ENCODE measurements around the gene NPC2.

NPC2 gene

DNA sequence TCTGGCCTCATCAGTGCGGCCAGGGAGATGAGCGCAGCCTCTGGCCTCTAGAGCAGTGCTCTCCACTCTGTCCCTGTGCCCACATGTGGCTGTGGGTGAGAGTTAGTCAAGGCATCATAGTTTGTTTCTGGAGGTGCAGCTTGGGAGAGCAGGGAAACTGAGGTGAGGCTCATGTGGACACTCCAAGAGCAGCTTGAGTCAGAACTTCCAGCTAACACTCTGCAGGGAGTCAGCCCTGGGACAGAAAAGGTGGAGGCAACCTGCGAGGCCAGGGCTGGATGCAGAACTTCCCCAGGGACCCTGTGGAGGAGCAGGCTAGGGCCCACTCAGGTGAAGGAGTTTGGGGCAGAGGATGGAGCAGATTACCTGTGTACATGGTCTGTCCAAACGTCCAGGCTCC, 11.3 kb upstream of the NPC2 start:
- Histone ChIP-seq H3K27ac (no peak overlapping the region), H3K36me3 (replicated peaks) (peaks cover 32% of the 10 kb centered on the region), H3K27me3 (replicated peaks) (no peaks in the 10 kb centered on the region), H3K4me3 (ENCODE audit: low read depth, low read length) (no peak overlapping the region)
- TF ChIP-seq CTCF (IDR thresholded peaks at IDR 0.05; ENCODE audit: low read depth, low read length, missing control alignments): no peak
- DNase-seq: no peak
- in situ Hi-C loops (cut with HindIII; ENCODE audit: low pct_ligation_motif_present, low sequenced_read_pairs): no loop called here

GRCh38 chr14:74503938-74504335, 10.8 kb upstream of the NPC2 start:
- Histone ChIP-seq H3K27ac (no peak overlapping the region), H3K36me3 (replicated peaks) (peaks cover 27% of the 10 kb centered on the region), H3K4me3 (ENCODE audit: low read depth, low read length) (no peak overlapping the region), H3K27me3 (replicated peaks) (no peaks in the 10 kb centered on the region)
- in situ Hi-C loops (cut with HindIII; ENCODE audit: low pct_ligation_motif_present, low sequenced_read_pairs): no loop called here
- DNase-seq: no peak
- no peak for TF ChIP-seq CTCF (IDR thresholded peaks at IDR 0.05; ENCODE audit: low read depth, low read length, missing control alignments)

GRCh38 chr14:74503291-74503937, 10.3 kb upstream of the NPC2 start:
- H3K4me3 ChIP-seq (ENCODE audit: low read depth, low read length): no peak overlapping the region
- in situ Hi-C loops (cut with HindIII; ENCODE audit: low pct_ligation_motif_present, low sequenced_read_pairs): no loop called here
- TF ChIP-seq CTCF (IDR thresholded peaks at IDR 0.05; ENCODE audit: low read depth, low read length, missing control alignments): no peak
- H3K27me3 ChIP-seq (replicated peaks): no peaks in the 10 kb centered on the region
- H3K27ac ChIP-seq: no peak overlapping the region
- DNase-seq: no peak
- peaks cover 24% of the 10 kb centered on the region for H3K36me3 ChIP-seq (replicated peaks)

DNA sequence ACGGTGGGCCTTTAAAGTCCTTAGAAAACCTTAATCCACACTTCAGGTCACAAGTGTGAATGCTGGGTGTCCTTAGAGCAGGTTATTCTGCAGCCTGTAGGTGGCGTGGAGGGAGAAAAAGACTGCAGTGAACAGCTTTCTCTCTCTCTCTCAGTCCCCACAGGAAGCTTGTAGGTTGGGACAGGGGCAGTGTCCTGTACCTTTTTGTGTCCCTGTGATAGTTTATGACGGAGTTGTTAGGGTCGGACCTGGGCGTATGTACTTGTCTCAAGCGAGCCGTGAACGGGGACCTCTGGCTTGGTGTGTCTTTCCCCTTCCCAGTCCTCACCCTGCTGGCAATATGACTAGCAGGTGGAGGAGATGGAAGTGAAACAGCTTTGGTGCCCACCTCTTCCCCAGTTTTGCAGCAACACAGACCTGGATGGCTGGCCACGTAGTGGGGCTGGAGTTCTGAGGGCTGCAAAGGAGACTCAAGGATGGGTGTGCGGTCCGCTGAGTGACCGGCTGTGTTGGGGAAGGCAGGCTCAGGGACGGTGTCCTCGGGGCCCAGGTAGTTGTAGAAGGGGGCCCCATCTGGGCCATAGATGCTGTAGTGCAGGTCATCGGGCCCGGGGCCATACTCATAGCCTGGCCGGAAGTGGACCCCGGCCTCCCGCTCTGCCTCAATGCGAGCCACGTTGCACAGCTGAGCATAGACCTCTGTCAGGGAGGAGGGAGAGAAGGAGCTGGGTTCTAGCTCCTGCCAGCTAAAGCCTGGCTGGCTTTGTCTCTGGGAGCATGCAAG, 9.3 kb upstream of the NPC2 start:
- no peak for DNase-seq
- peaks cover 24% of the 10 kb centered on the region for H3K36me3 ChIP-seq (replicated peaks)
- in situ Hi-C loops (cut with HindIII; ENCODE audit: low pct_ligation_motif_present, low sequenced_read_pairs): no loop called here
- H3K4me3 ChIP-seq (ENCODE audit: low read depth, low read length): no peak overlapping the region
- peak; percentile 76 for TF ChIP-seq CTCF (IDR thresholded peaks at IDR 0.05; ENCODE audit: low read depth, low read length, missing control alignments)
- no peak overlapping the region for H3K27ac ChIP-seq
- H3K27me3 ChIP-seq (replicated peaks): no peaks in the 10 kb centered on the region

GRCh38 chr14:74501691-74502090, 8.6 kb upstream of the NPC2 start:
- no peaks in the 10 kb centered on the region for H3K27me3 ChIP-seq (replicated peaks)
- no peak for TF ChIP-seq CTCF (IDR thresholded peaks at IDR 0.05; ENCODE audit: low read depth, low read length, missing control alignments)
- H3K4me3 ChIP-seq (ENCODE audit: low read depth, low read length): no peak overlapping the region
- H3K36me3 ChIP-seq (replicated peaks): peaks cover 20% of the 10 kb centered on the region
- no peak overlapping the region for H3K27ac ChIP-seq
- in situ Hi-C loops (cut with HindIII; ENCODE audit: low pct_ligation_motif_present, low sequenced_read_pairs): no loop called here
- no peak for DNase-seq

Measured in brain microvascular endothelial cell (primary cell).